PC-3 (cell line): Measurements from ENCODE around the gene XPA. TPM values are rescaled to one million over a fixed set of nuclear protein-coding genes. Genes with fewer than 3 reads are reported as not detected.

Source experiments
- ATAC-seq: fragments of 200-7000 bp; cut with Tn5 transposase; 2 replicates; pipeline ENCODE4 v1.9.1; 2020; ENCODE audit warnings: mild to moderate bottlenecking, moderate library complexity
- BruUV-seq: library from RNA; stranded (reverse); fragments of 400-500 nt; replicated peaks from 2 replicates; lab custom pipeline; 2021; lab: Mats Ljungman, UMichigan
- CTCF ChIA-PET: fragments of 300-600 bp; sonication (Branson Sonifier 250); formaldehyde crosslinking; loops from one replicate; lab custom pipeline; 2022; ENCODE audit warnings: antibody characterized with exemption; lab: Charles Lee
- POLR2A ChIA-PET: fragments of 300-600 bp; sonication (Branson Sonifier 250); formaldehyde crosslinking; loops from one replicate; lab custom pipeline; 2022; ENCODE audit warnings: antibody characterized with exemption; ENCODE audit not compliant: unreplicated experiment; lab: Charles Lee
- DNase-seq: peaks from one replicate; pipeline ENCODE4 v3.0.0-alpha.2; 2015
- H2AFZ ChIP-seq: fragments of 300-600 bp; sonication (generic); 2 replicates; pipeline ENCODE4 v1.6.0; 2016; ENCODE audit warnings: antibody characterized with exemption, low read length
- H3F3A ChIP-seq: fragments of 300-600 bp; sonication (generic); one replicate; pipeline ENCODE4 v1.6.0; 2017; ENCODE audit warnings: antibody characterized with exemption, low read length, control low read depth, mild to moderate bottlenecking; ENCODE audit not compliant: unreplicated experiment
- H3K27ac ChIP-seq: fragments of 300-600 bp; sonication (generic); 2 replicates; pipeline ENCODE4 v1.5.1; 2016; ENCODE audit warnings: mild to moderate bottlenecking, low read length
- H3K27me3 ChIP-seq: fragments of 300-600 bp; sonication (generic); 2 replicates; pipeline ENCODE4 v1.6.1; 2016; ENCODE audit warnings: low read length, mixed read lengths
- H3K36me3 ChIP-seq: fragments of 300-600 bp; sonication (generic); 2 replicates; pipeline ENCODE4 v1.6.1; 2016; ENCODE audit warnings: low read depth, mixed run types, low read length, mixed read lengths
- H3K4me1 ChIP-seq: fragments of 300-600 bp; sonication (generic); 2 replicates; pipeline ENCODE4 v1.5.1; 2016; ENCODE audit warnings: low read length; ENCODE audit not compliant: insufficient read depth
- H3K4me2 ChIP-seq: fragments of 300-600 bp; sonication (generic); 2 replicates; pipeline ENCODE4 v1.6.0; 2016; ENCODE audit warnings: low read length
- H3K4me3 ChIP-seq: fragments of 300-600 bp; sonication (generic); 2 replicates; pipeline ENCODE4 v1.5.1; 2016; ENCODE audit warnings: mild to moderate bottlenecking, low read length, mixed read lengths
- H3K79me2 ChIP-seq: fragments of 300-600 bp; sonication (generic); 2 replicates; pipeline ENCODE4 v1.6.1; 2017; ENCODE audit warnings: low read length, mixed read lengths
- H3K9ac ChIP-seq: fragments of 300-600 bp; sonication (generic); 2 replicates; pipeline ENCODE4 v1.6.0; 2016; ENCODE audit warnings: mild to moderate bottlenecking, low read length
- H3K9me2 ChIP-seq: fragments of 300-600 bp; sonication (generic); replicated peaks from 2 replicates; pipeline ENCODE4 v1.6.1; 2016; ENCODE audit warnings: mixed run types, low read length, mixed read lengths
- H3K9me3 ChIP-seq: fragments of 300-600 bp; sonication (generic); 2 replicates; pipeline ENCODE4 v1.6.1; 2016; ENCODE audit warnings: low read length, mixed read lengths
- H4K20me1 ChIP-seq: fragments of 300-600 bp; sonication (generic); 2 replicates; pipeline ENCODE4 v1.6.1; 2016; ENCODE audit warnings: low read length, mixed read lengths
- CTCF ChIP-seq: fragments of 300-600 bp; sonication (generic); conservative IDR thresholded peaks from 2 replicates; pipeline ENCODE4 v1.5.1; 2017; ENCODE audit warnings: antibody characterized with exemption, low read depth, mild to moderate bottlenecking, low read length
- EZH2 ChIP-seq: fragments of 300-600 bp; sonication (generic); IDR thresholded peaks from one replicate; pipeline ENCODE4 v1.6.1; 2017; ENCODE audit warnings: antibody characterized with exemption, mild to moderate bottlenecking, low read length; ENCODE audit not compliant: unreplicated experiment
- EZH2phosphoT487 ChIP-seq: fragments of 300-600 bp; sonication (generic); IDR thresholded peaks from 2 replicates; pipeline ENCODE4 v1.6.1; 2018; ENCODE audit warnings: mild to moderate bottlenecking, antibody characterized with exemption, low read length, borderline replicate concordance
- intact Hi-C: fragments of 100-400 bp; cut with micrococcal nuclease; formaldehyde crosslinking; loops from 2 replicates; pipeline ENCODE4 v1.9.0; 2023
- total RNA-seq: library from RNA; depleted of rRNA; stranded (reverse); fragments of >200 nt; gene quantifications from 2 replicates; pipeline ENCODE4 v1.2.3, GENCODE V29; 2014

XPA gene
- total RNA-seq, 1 experiment from 2014 or later: 9.4 TPM

GRCh38 chr9:97695995-97696802 is 941 bp downstream of the XPA start:
- ChIA-PET CTCF (no interaction called here), POLR2A (interaction anchor here (0.6 kb wide), 1 partner anchor 360 kb away, joined by 3 read pairs; the partner anchor contains the start of gene NANS)
- Histone ChIP-seq H3K9me2 (no peaks in the 10 kb centered on the region), H3K4me1 (peaks cover 34% of the 10 kb centered on the region), H3F3A (no peaks in the 10 kb centered on the region), H3K9ac (peak overlapping the region; percentile 88), H3K4me3 (peak overlapping the region; percentile 83), H4K20me1 (peaks cover 17% of the 10 kb centered on the region; the same call in 1 of the 2 replicates), H2AFZ (peak overlapping the region; percentile 78), H3K27ac (peak overlapping the region; percentile 39; the same call in 1 of the 2 replicates), H3K9me3 (no peaks in the 10 kb centered on the region), H3K4me2 (peak overlapping the region; percentile 83), H3K36me3 (peaks cover 6% of the 10 kb centered on the region), H3K79me2 (peaks cover 43% of the 10 kb centered on the region), H3K27me3 (no peaks in the 10 kb centered on the region)
- TF ChIP-seq CTCF (no peak), EZH2phosphoT487 (no peak), EZH2 (no peak)
- DNase-seq: no peak
- TSS peak; percentile 33 for BruUV-seq
- 0 out of 2 replicates have a peak, but pooled peaks have one; percentile 11 for ATAC-seq
- intact Hi-C loops: no loop called here

- Histone ChIP-seq H2AFZ (no peak overlapping the region), H3K9me2 (no peaks in the 10 kb centered on the region), H3K4me1 (peaks cover 34% of the 10 kb centered on the region), H3K4me2 (peak overlapping the region; percentile 83), H3K4me3 (peak overlapping the region; percentile 83), H3K36me3 (peaks cover 12% of the 10 kb centered on the region), H3K27me3 (no peaks in the 10 kb centered on the region), H3K79me2 (peaks cover 43% of the 10 kb centered on the region), H3K27ac (no peak overlapping the region), H3K9ac (peak overlapping the region; percentile 88; the same call in 1 of the 2 replicates), H3K9me3 (no peaks in the 10 kb centered on the region), H3F3A (no peaks in the 10 kb centered on the region), H4K20me1 (peaks cover 17% of the 10 kb centered on the region; the same call in 1 of the 2 replicates)
- no peak for TF ChIP-seq EZH2phosphoT487
- no peak for TF ChIP-seq CTCF
- TF ChIP-seq EZH2: no peak
- intact Hi-C loops: no loop called here
- DNase-seq (no peak), ATAC-seq (no peak)
- ChIA-PET CTCF (no interaction called here), POLR2A (no interaction called here)
- no TSS peak for BruUV-seq
Measured at GRCh38 chr9:97695390-97695789, 1.8 kb downstream of the XPA start.

GRCh38 chr9:97694769-97695168 is 2.4 kb downstream of the XPA start:
- no peaks in the 10 kb centered on the region for H3K9me3 ChIP-seq
- ATAC-seq: no peak
- TF ChIP-seq EZH2phosphoT487: no peak
- TF ChIP-seq EZH2: no peak
- no peak for TF ChIP-seq CTCF
- no peak overlapping the region for H3K9ac ChIP-seq
- POLR2A ChIA-PET: no interaction called here
- peak overlapping the region; percentile 83 for H3K4me2 ChIP-seq
- H3K79me2 ChIP-seq: peaks cover 43% of the 10 kb centered on the region
- no peaks in the 10 kb centered on the region for H3K27me3 ChIP-seq
- intact Hi-C loops: no loop called here
- no peaks in the 10 kb centered on the region for H3F3A ChIP-seq
- H3K4me3 ChIP-seq: peak overlapping the region; percentile 83
- CTCF ChIA-PET: no interaction called here
- H2AFZ ChIP-seq: no peak overlapping the region
- no peak overlapping the region for H3K27ac ChIP-seq
- no peak for DNase-seq
- H4K20me1 ChIP-seq: peaks cover 17% of the 10 kb centered on the region; the same call in 1 of the 2 replicates
- no TSS peak for BruUV-seq
- no peaks in the 10 kb centered on the region for H3K9me2 ChIP-seq
- H3K36me3 ChIP-seq: peaks cover 12% of the 10 kb centered on the region
- H3K4me1 ChIP-seq: peaks cover 34% of the 10 kb centered on the region
